Natural killer cell (primary cell): Measurements from ENCODE around the gene SLCO4A1. TPM values are rescaled to one million over a fixed set of nuclear protein-coding genes. Genes with fewer than 3 reads are reported as not detected.
A peak's percentile ranks its signal among the peaks of the same experiment; 100 is the strongest.

Experiments
- ATAC-seq, 3 donors: fragments of 150-1000 bp in 2 of 3; fragments of 200-7000 bp in 1 of 3; cut with Tn5 transposase; 1 replicate in 1 of 3; 2 replicates in 2 of 3; pipeline ENCODE4 v1.10.0; 2021; ENCODE audit warnings: mild to moderate bottlenecking in 2 of 3, moderate library complexity in 2 of 3
- DNase-seq, 2 donors: peaks; one replicate each; pipeline versions ENCODE4 v3.0.0 to v3.0.0-alpha.2; 2013 to 2021; ENCODE audit warnings: mixed read lengths in 1 of 2
- H3K27ac ChIP-seq: one replicate; pipeline ENCODE4 v1.5.1; 2013; ENCODE audit warnings: mild to moderate bottlenecking, low read length
- H3K27me3 ChIP-seq: one replicate; pipeline ENCODE4 v1.6.1; 2013; ENCODE audit warnings: low read length; ENCODE audit not compliant: control insufficient read depth, insufficient read depth
- H3K36me3 ChIP-seq: one replicate; pipeline ENCODE4 v1.6.1; 2013; ENCODE audit warnings: low read length; ENCODE audit not compliant: control insufficient read depth, insufficient read depth
- H3K4me1 ChIP-seq: one replicate; pipeline ENCODE4 v1.6.1; 2013; ENCODE audit warnings: low read length; ENCODE audit not compliant: control insufficient read depth, insufficient read depth
- H3K4me3 ChIP-seq: one replicate; pipeline ENCODE4 v1.5.1; 2013; ENCODE audit warnings: low read length
- H3K9me3 ChIP-seq: one replicate; pipeline ENCODE4 v1.6.1; 2013; ENCODE audit warnings: low read length; ENCODE audit not compliant: control insufficient read depth, insufficient read depth
- H3K27ac Mint-ChIP-seq, 2 donors: one replicate each; pipeline ENCODE4 v1.8.0; 2022; ENCODE audit warnings: mild to moderate bottlenecking in 2 of 2, mixed read lengths in 2 of 2, moderate library complexity in 1 of 2
- H3K27me3 Mint-ChIP-seq, 2 donors: one replicate each; pipeline ENCODE4 v1.8.0; 2022; ENCODE audit warnings: low read depth in 2 of 2, mixed read lengths in 2 of 2
- H3K36me3 Mint-ChIP-seq: one replicate; pipeline ENCODE4 v1.8.0; 2022; ENCODE audit warnings: mixed read lengths
- H3K4me1 Mint-ChIP-seq, 2 donors: one replicate each; pipeline ENCODE4 v1.8.0; 2022; ENCODE audit warnings: mixed read lengths in 2 of 2
- H3K4me3 Mint-ChIP-seq: one replicate; pipeline ENCODE4 v1.8.0; 2022; ENCODE audit warnings: mild to moderate bottlenecking, moderate library complexity, mixed read lengths
- H3K9me3 Mint-ChIP-seq, 2 donors: one replicate each; pipeline ENCODE4 v1.8.0; 2022; ENCODE audit warnings: mixed read lengths in 2 of 2
- CTCF ChIP-seq: fragments of 200-600 bp; IDR thresholded peaks from one replicate; pipeline ENCODE4 v1.8.0; 2022; ENCODE audit warnings: antibody characterized with exemption
- WGBS: methylation state at CpG from one replicate; pipeline ENCODE4 v1.1.7; 2013; ENCODE audit warnings: missing lambda C conversion rate; ENCODE audit not compliant: insufficient coverage; 5-methylcytosine and 5-hydroxymethylcytosine counted together
- intact Hi-C: fragments of 100-400 bp; cut with micrococcal nuclease; formaldehyde crosslinking; loops from one replicate; pipeline ENCODE4 v1.14.2; 2022
- total RNA-seq, 4 donors: library from RNA; stranded (reverse); fragments of 120-200 nt in 1 of 4; gene quantifications; one replicate each; pipeline versions ENCODE4 v1.2.3 to v1.2.4, GENCODE V29; 2013 to 2022

SLCO4A1 gene
- total RNA-seq, 3 donors from 2014 or later (not counting 1 experiment from before 2014, with no cell fraction given): 0.59 to 1.4 (median 1.1) TPM

DNA sequence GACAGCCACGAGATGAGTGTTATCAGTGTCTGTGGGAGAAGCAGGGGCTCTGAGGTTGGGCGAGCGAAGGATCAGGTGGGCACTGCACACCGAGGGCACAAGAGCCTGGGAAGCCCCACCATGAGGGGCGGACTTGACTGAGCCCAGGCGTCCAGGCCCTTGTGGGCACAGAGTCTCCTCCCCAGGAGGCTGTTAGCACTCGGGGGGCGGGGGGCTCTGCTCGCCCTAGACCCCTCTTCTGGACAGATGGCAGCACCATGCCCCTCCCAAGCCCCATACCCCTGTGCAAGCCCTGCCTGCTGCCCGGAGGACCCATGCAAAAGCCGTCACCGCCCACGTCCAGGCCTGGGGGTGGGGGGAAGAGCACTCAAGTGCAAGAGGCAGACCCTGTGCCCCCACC is 21.7 kb upstream of the SLCO4A1 start:
- Mint-ChIP-seq H3K4me1 (peaks cover 45 to 46% of the 10 kb centered on the region in 2 donors), H3K27me3 (no peaks in the 10 kb centered on the region), H3K4me3 (no peak overlapping the region), H3K9me3 (no peaks in the 10 kb centered on the region), H3K27ac (no peak overlapping the region), H3K36me3 (no peaks in the 10 kb centered on the region)
- intact Hi-C loops: no loop called here
- no peak for DNase-seq
- Histone ChIP-seq H3K4me1 (peaks cover 62% of the 10 kb centered on the region), H3K27me3 (no peaks in the 10 kb centered on the region), H3K4me3 (no peak overlapping the region), H3K27ac (no peak overlapping the region), H3K9me3 (no peaks in the 10 kb centered on the region), H3K36me3 (no peaks in the 10 kb centered on the region)
- TF ChIP-seq CTCF: no peak
- 82% methylated on average over 11 of the region's 13 CpGs for WGBS
- ATAC-seq: no peak

- Histone ChIP-seq H3K9me3 (no peaks in the 10 kb centered on the region), H3K27ac (no peak overlapping the region), H3K4me3 (no peak overlapping the region), H3K27me3 (no peaks in the 10 kb centered on the region), H3K36me3 (no peaks in the 10 kb centered on the region), H3K4me1 (peaks cover 70% of the 10 kb centered on the region)
- DNase-seq (no peak), ATAC-seq (no peak)
- Mint-ChIP-seq H3K27ac (peak overlapping the region in 1 of 2 donors; percentile 92), H3K4me3 (peak overlapping the region; percentile 69), H3K27me3 (no peaks in the 10 kb centered on the region), H3K4me1 (peaks cover 46% of the 10 kb centered on the region in 2 donors), H3K36me3 (no peaks in the 10 kb centered on the region), H3K9me3 (no peaks in the 10 kb centered on the region)
- 94% methylated on average over 34 of the region's 34 CpGs for WGBS
- TF ChIP-seq CTCF: no peak
- intact Hi-C loops: no loop called here
These were observed 20.8 kb upstream of the SLCO4A1 start for GRCh38 chr20:62621251-62622110.

DNA sequence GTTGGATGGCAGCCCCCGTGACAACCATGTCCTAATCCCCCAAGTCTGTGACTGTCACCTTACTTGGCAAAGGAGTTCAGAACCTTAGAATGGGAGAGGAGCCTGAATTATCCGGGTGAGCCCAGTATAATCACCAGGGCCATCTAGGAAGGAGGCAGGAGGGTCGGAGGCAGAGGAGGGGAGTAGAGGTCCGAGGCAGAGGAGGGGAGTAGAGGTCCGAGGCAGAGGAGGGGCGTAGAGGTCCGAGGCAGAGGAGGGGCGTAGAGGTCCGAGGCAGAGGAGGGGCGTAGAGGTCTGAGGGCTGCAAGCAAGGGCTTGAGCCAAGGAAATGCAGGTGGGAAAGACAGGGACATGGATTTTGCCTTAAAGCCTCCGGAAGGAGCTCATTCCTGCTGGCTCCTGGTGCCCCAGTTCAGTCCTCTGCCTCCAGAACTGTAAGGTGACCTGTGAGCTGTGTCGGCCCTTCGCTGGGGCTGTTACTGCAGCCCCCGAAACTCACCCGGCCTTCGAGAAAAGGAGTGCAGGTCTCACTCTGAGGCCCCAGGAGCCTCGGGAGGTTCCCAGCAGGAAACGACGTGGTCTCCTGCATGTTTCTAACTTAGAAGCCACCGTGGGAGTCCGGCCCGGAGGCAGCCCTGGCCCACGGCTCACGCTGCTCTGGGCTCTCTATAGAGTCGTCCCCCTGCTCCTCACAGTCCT is 20.0 kb upstream of the SLCO4A1 start:
- DNase-seq: no peak
- Histone ChIP-seq H3K27me3 (no peaks in the 10 kb centered on the region), H3K27ac (no peak overlapping the region), H3K9me3 (no peaks in the 10 kb centered on the region), H3K36me3 (no peaks in the 10 kb centered on the region), H3K4me1 (peaks cover 61% of the 10 kb centered on the region), H3K4me3 (no peak overlapping the region)
- TF ChIP-seq CTCF: no peak
- Mint-ChIP-seq H3K27ac (peak overlapping the region in 1 of 2 donors; percentile 92), H3K36me3 (no peaks in the 10 kb centered on the region), H3K4me1 (peaks cover 38% of the 10 kb centered on the region in 2 donors), H3K4me3 (peak overlapping the region; percentile 69), H3K9me3 (no peaks in the 10 kb centered on the region), H3K27me3 (no peaks in the 10 kb centered on the region)
- ATAC-seq: no peak
- intact Hi-C loops: no loop called here
- 83% methylated on average over 25 of the region's 25 CpGs for WGBS
